ENCODE data around the gene APPBP2. TPM values are rescaled to one million over a fixed set of nuclear protein-coding genes. Genes with fewer than 3 reads are reported as not detected.

The APPBP2 gene
- total and polyA plus RNA-seq, 10 donors: 4.1 to 49.8 (median 30.8) TPM

- no peak overlapping the region for H3K4me3 ChIP-seq
- no peaks in the 10 kb centered on the region for H3K4me1 ChIP-seq
- H3K27ac ChIP-seq: no peak overlapping the region
- H3K27me3 ChIP-seq (replicated peaks in 1 of 7): no peaks in the 10 kb centered on the region
- DNase-seq: no peak
- 81 to 91% (median 89%) methylated on average over 2 of the region's 2 CpGs for WGBS, 5 donors
- H3K36me3 ChIP-seq: no peaks in the 10 kb centered on the region
- TF ChIP-seq CTCF (IDR thresholded peaks at IDR 0.05 in 8 of 11, conservative IDR thresholded peaks at IDR 0.05 in 3 of 11): no peak
- TF ChIP-seq POLR2AphosphoS5 (IDR thresholded peaks at IDR 0.05): no peak
- TF ChIP-seq POLR2A (IDR thresholded peaks at IDR 0.05): no peak
- H3K9me3 ChIP-seq: peaks cover 0 to 4% (median 0%) of the 10 kb centered on the region in 8 donors
- intact Hi-C loops (cut with DNase I; ENCODE audit: low total_unique reads): no loop called here
Observed at GRCh38 chr17:60563743-60564142, 37.7 kb upstream of the APPBP2 start.

GRCh38 chr17:60562421-60562820, 36.4 kb upstream of the APPBP2 start:
- DNase-seq: no peak
- intact Hi-C loops (cut with DNase I; ENCODE audit: low total_unique reads): no loop called here

GRCh38 chr17:60560860-60561257, 34.8 kb upstream of the APPBP2 start:
- TF ChIP-seq CTCF (IDR thresholded peaks at IDR 0.05 in 8 of 11, conservative IDR thresholded peaks at IDR 0.05 in 3 of 11) (no peak), POLR2A (IDR thresholded peaks at IDR 0.05) (no peak), POLR2AphosphoS5 (IDR thresholded peaks at IDR 0.05) (no peak)

More at GRCh38 chr17:60562421-60562820, 36.4 kb upstream of the APPBP2 start:
- Histone ChIP-seq H3K36me3 (no peaks in the 10 kb centered on the region), H3K27me3 (replicated peaks in 1 of 7) (no peaks in the 10 kb centered on the region), H3K4me1 (no peaks in the 10 kb centered on the region), H3K27ac (no peak overlapping the region), H3K9me3 (peaks cover 0 to 17% (median 10%) of the 10 kb centered on the region in 8 donors), H3K4me3 (no peak overlapping the region)
- WGBS, 5 donors: 69 to 83% (median 72%) methylated on average over 3 of the region's 3 CpGs
- no peak for TF ChIP-seq CTCF (IDR thresholded peaks at IDR 0.05 in 8 of 11, conservative IDR thresholded peaks at IDR 0.05 in 3 of 11)
- TF ChIP-seq POLR2AphosphoS5 (IDR thresholded peaks at IDR 0.05): no peak
- TF ChIP-seq POLR2A (IDR thresholded peaks at IDR 0.05): no peak

GRCh38 chr17:60559995-60560859, 34.2 kb upstream of the APPBP2 start:
- DNase-seq: no peak
- TF ChIP-seq CTCF (IDR thresholded peaks at IDR 0.05 in 8 of 11, conservative IDR thresholded peaks at IDR 0.05 in 3 of 11): no peak
- TF ChIP-seq POLR2AphosphoS5 (IDR thresholded peaks at IDR 0.05): no peak
- no peak for TF ChIP-seq POLR2A (IDR thresholded peaks at IDR 0.05)
- H3K4me3 ChIP-seq: no peak overlapping the region
- no peaks in the 10 kb centered on the region for H3K36me3 ChIP-seq
- H3K9me3 ChIP-seq: peaks cover 0 to 25% (median 13%) of the 10 kb centered on the region in 8 donors
- H3K27ac ChIP-seq: no peak overlapping the region
- no peaks in the 10 kb centered on the region for H3K27me3 ChIP-seq (replicated peaks in 1 of 7)
- H3K4me1 ChIP-seq: no peaks in the 10 kb centered on the region
- intact Hi-C loops (cut with DNase I; ENCODE audit: low total_unique reads): no loop called here
- 86 to 91% (median 90%) methylated on average over 26 of the region's 26 CpGs for WGBS, 5 donors

More at GRCh38 chr17:60560860-60561257, 34.8 kb upstream of the APPBP2 start:
- 86 to 98% (median 94%) methylated on average over 11 of the region's 11 CpGs for WGBS, 5 donors
- Histone ChIP-seq H3K36me3 (no peaks in the 10 kb centered on the region), H3K27ac (no peak overlapping the region), H3K27me3 (replicated peaks in 1 of 7) (no peaks in the 10 kb centered on the region), H3K4me3 (no peak overlapping the region), H3K9me3 (peaks cover 0 to 25% (median 13%) of the 10 kb centered on the region in 8 donors), H3K4me1 (no peaks in the 10 kb centered on the region)
- DNase-seq: no peak
- intact Hi-C loops (cut with DNase I; ENCODE audit: low total_unique reads): no loop called here

Measured in spleen (tissue), 11 donors.